HG02763 (cell line): ENCODE measurements around the gene LRRC4.
A peak's percentile ranks its signal among the peaks of the same experiment; 100 is the strongest.

ENCODE experiments used
- ATAC-seq: cut with Tn5 transposase; IDR thresholded peaks from one replicate; pipeline ENCODE4 v1.9.1; 2021; ENCODE audit warnings: mild to moderate bottlenecking, moderate library complexity; ENCODE audit not compliant: unreplicated experiment

The LRRC4 gene

DNA sequence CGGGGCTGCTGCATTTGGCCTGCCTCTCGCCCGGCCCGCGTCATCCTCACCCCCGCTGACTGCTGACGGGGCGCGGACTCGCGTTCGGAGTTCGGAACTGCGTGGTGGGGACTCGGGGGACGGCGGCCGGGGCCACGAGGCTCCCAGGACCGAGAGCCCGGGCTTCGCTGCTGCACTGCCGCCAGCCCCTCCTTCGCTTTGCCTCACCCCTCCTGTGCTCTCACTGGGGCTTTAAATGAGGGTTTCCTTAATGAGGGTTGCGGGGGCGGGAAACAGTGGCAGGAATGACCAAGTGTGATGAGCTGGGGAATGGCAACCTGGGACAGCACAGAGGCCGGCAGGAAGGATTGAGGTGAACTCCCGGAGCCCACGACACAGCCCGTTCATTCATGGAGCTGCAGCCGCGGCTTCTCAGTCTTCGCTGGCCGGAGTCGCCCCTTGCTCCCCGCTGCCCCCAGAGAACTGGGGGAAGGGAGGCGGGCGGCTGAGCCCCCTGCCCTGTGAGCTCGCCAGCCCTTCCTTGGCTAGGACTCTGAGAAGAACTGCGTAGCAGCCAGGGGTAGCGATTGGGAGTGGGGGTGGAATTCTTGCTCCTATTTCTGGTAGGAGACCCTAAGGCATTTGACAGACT is 1.5 kb upstream of the LRRC4 start:
- no peak for ATAC-seq

- ATAC-seq = peak; percentile 55
Measured at GRCh38 chr7:128031901-128032604, 816 bp upstream of the LRRC4 start.

DNA sequence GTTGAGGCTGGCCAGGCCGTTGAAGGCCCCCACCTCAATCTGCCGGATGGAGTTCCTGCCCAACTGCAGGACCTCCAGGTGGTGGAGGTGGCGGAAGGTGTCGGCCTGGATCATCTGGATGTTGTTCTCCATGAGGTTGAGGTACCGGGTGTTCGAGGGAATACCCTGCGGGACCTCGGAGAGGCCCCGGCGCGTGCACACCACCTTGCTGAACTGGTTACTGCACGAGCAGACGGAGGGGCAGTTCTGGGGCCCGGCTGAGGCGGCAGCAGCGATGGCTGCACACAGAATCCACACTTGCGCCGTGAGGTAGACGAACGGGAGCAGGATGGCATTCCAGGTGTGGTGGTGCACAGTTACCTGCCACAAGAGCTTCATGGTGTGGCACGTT is 979 bp downstream of the LRRC4 start:
- no peak for ATAC-seq

GRCh38 chr7:128029405-128029995 is 1.7 kb downstream of the LRRC4 start:
- no peak for ATAC-seq

DNA sequence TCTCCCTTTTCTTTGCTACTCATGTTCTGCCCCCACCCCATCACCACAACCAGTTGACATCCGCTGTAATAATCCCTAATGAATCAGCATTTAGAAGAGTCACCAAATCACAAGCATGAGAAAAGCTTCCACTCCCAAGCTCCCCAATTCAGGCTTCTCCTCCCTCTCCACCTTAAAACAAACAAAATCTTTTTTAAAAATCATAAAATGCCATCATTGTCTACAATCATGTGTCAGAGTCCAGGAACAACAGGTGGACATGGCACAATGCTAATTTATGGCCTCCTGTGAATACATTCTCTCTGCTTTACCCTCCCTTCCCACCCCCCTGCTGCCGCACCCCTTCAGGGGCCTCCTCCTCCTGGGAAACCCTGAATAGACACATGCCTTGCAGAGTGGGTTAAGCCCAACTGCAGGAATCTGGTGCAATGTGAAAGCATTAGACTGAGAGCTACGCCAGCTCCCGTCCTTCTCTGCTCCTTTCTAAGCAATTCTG is 3.7 kb downstream of the LRRC4 start:
- no peak for ATAC-seq

DNA sequence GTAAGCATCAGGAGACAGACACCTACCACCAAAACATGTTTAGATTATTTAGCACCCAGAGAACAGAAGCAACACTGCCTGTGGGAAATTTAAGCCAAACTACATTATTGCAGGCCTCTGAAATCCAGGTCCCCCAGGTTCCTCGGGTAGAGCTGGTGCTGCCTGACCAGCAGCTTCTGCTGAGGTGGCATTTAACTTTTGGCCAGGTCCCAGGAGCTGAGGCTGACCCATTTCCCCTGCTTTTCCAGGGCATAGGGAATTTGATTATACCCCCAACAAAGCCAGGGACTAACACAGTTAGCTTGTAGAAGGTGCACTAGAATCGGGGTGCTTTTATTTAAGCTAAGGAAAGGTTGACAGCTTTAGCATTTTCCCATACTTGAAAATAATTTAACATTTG is 4.7 kb downstream of the LRRC4 start:
- no peak for ATAC-seq

DNA sequence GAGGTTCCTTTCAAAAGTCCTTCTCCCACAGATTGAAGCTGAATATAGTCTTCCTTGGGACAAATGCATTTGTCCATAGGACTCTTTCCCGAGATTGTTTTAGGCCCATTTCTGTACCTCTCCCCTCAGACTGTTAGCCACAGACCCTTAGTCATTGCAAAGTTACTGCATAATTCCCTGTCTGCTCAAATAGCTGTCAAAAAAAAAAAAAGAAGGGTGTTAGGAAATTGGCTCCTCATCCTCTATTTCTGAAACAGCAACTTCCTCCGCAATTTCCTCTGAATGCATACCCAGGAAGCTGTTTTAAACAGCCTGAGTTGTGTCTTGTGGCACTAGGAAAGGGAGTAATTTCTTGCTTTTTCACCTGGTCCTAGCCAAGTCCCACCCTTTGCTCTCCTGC is 5.4 kb downstream of the LRRC4 start:
- ATAC-seq = no peak

DNA sequence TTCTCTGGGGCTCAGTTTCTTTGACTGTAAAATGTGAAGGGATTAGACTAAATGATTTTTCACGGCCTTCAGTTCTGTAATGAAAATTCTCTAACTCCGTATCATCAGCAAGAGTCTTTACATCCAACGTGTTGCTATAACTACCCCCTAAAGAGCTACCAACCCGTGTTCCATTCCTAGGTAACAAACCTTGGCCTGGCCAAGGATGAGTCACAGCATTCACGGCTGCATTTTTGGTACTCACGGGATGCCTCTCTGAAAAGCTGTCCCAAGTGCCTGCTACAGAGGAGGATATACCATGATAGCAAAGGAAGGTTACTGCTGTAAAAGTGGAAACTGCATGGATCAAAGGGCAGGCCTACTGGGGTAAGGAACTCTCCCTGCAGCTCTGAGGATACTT is 5.9 kb downstream of the LRRC4 start:
- no peak for ATAC-seq

DNA sequence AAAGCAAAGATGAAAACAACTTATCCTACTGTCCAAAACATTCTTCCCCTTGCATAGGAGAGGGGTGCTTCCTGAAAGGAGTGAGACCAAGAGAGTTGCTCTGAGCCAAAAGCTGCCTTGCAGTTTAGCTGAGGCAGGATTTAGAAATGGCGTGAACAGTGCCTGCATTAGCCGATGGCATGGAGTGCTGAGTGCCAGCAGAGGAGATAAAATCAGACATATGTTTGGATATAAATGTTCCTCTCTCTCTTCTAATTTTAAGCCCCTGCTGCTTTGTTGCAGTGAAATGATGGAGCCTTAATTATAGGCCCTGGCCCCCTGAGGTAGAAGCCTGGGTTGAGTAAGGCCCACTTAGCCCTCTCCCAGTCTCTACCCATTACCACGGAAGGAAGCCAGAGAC is 7.1 kb downstream of the LRRC4 start:
- no peak for ATAC-seq

- no peak for ATAC-seq
Measured at GRCh38 chr7:128022631-128023532, 8.4 kb downstream of the LRRC4 start.

DNA sequence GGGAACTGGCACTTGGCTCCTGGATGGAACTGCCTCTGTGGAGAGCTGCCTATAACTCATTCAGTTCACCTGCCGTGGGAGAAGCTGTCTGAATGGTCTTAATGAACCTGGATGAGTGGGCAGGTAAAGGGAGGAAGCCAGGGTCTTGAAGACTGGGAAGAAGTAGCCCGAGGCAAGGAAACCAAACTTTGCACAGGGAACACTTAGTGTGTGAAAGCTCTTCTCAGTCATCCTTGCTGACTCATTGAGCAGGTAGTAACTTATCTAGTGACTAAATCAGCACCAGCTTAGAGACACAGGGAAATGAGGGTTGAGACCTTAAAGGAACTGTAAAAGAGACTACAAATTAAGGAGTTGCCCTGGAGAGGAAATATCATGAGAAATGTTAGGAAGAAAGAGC is 9.9 kb downstream of the LRRC4 start:
- no peak for ATAC-seq

DNA sequence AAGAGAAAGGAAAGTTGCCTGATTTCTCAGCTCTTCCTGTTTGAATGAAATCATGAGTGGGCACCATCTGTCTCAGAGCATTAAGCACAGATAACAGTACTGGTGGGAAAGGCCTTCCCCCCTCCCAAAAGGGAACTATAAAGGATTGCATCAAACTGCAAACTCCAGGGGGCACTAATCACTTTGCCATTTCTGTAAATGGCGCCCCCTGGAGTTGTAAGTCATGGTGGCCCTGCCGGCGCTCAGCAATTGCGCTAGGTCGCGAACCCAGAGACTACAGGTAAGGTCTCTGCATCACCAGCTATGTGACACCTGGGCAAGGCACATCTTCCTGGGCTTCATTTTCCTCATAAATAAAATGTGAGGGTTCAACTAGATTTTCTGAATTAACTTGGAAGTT is 11.1 kb downstream of the LRRC4 start:
- ATAC-seq = no peak

GRCh38 chr7:128019288-128019687 is 11.9 kb downstream of the LRRC4 start:
- ATAC-seq = no peak

GRCh38 chr7:128017862-128018845 is 13.1 kb downstream of the LRRC4 start:
- ATAC-seq = no peak

- ATAC-seq = no peak
Measured at GRCh38 chr7:128017460-128017859, 13.8 kb downstream of the LRRC4 start.

- ATAC-seq = no peak
Measured at GRCh38 chr7:128014811-128015210, 16.4 kb downstream of the LRRC4 start.

- no peak for ATAC-seq
Measured at GRCh38 chr7:128011131-128011661, 20.0 kb downstream of the LRRC4 start.

GRCh38 chr7:128010391-128011127 is 20.7 kb downstream of the LRRC4 start:
- no peak for ATAC-seq

GRCh38 chr7:128008744-128009143 is 22.5 kb downstream of the LRRC4 start:
- no peak for ATAC-seq
